GM12878 (cell line): ENCODE results near the gene SLC12A6. TPM values are rescaled to one million over a fixed set of nuclear protein-coding genes. Genes with fewer than 3 reads are reported as not detected.

Source experiments
- ATAC-seq: fragments of 200-7000 bp; cut with Tn5 transposase; 3 replicates; pipeline ENCODE4 v1.9.1; 2020; ENCODE audit warnings: mild to moderate bottlenecking, moderate library complexity
- BruUV-seq: library from RNA; stranded (reverse); fragments of 400-500 nt; replicated peaks from 2 replicates; lab custom pipeline; 2021; lab: Mats Ljungman, UMichigan
- CTCF ChIA-PET: fragments of 300-600 bp; sonication (Branson Sonifier 250); formaldehyde crosslinking; extraction: SDS; loops from one replicate; lab custom pipeline; 2021; ENCODE audit warnings: inconsistent platforms; lab: Yijun Ruan, JAX
- POLR2A ChIA-PET: fragments of 350-600 bp; formaldehyde crosslinking; extraction: SDS; loops from one replicate; lab custom pipeline; 2021; ENCODE audit warnings: inconsistent platforms; lab: Charles Lee
- RAD21 ChIA-PET: fragments of 300-600 bp; sonication (Branson Sonifier 250); formaldehyde crosslinking; loops from one replicate; lab custom pipeline; 2023; ENCODE audit warnings: antibody characterized with exemption; ENCODE audit not compliant: unreplicated experiment; lab: Charles Lee
- SMC1A ChIA-PET: fragments of 300-600 bp; sonication (Branson Sonifier 250); formaldehyde crosslinking; loops from one replicate; lab custom pipeline; 2023; ENCODE audit not compliant: unreplicated experiment, uncharacterized antibody; lab: Charles Lee
- DNase-seq: peaks from one replicate; pipeline ENCODE4 v3.0.0-alpha.2; 2011; ENCODE audit warnings: low read depth, low spot score
- FAIRE-seq: peaks from 3 replicates; lab custom pipeline; 2011; peaks lifted over from hg19 to GRCh38; lab: Jason Lieb, UNC
- H2AFZ ChIP-seq: 2 replicates; pipeline ENCODE4 v1.6.0; 2011; ENCODE audit warnings: low read depth, low read length, control low read depth; ENCODE audit not compliant: control insufficient read depth
- H3K27ac ChIP-seq: 2 replicates; pipeline ENCODE4 v1.5.1; 2011; ENCODE audit warnings: control low read depth; ENCODE audit not compliant: control insufficient read depth, insufficient read depth
- H3K27me3 ChIP-seq, 2 experiments: replicated peaks in 1 of 2; 2 replicates each; pipeline versions ENCODE4 v1.6.0 to v1.6.1; 2011; ENCODE audit warnings: low read length in 1 of 2; ENCODE audit not compliant: control insufficient read depth in 2 of 2, insufficient read depth in 2 of 2
- H3K36me3 ChIP-seq, 2 experiments: 2 replicates each; pipeline ENCODE4 v1.5.1; 2011; ENCODE audit warnings: low read length in 1 of 2; ENCODE audit not compliant: control insufficient read depth in 2 of 2, insufficient read depth in 2 of 2
- H3K4me1 ChIP-seq: 2 replicates; pipeline ENCODE4 v1.6.1; 2011; ENCODE audit warnings: mild to moderate bottlenecking, low read length, moderate library complexity, mixed read lengths; ENCODE audit not compliant: control insufficient read depth, insufficient read depth
- H3K4me2 ChIP-seq: 2 replicates; pipeline ENCODE4 v1.6.0; 2011; ENCODE audit warnings: control low read depth; ENCODE audit not compliant: control insufficient read depth, insufficient read depth
- H3K4me3 ChIP-seq: fragments of 200-600 bp; sonication (generic); 2 replicates; pipeline ENCODE4 v1.5.1; 2016
- H3K79me2 ChIP-seq: 2 replicates; pipeline ENCODE4 v1.6.0; 2011; ENCODE audit warnings: low read length; ENCODE audit not compliant: control insufficient read depth, insufficient read depth
- H3K9ac ChIP-seq: 2 replicates; pipeline ENCODE4 v1.8.0; 2011; ENCODE audit warnings: low read length, control low read depth, mixed read lengths; ENCODE audit not compliant: control insufficient read depth, insufficient read depth
- H3K9me3 ChIP-seq: replicated peaks from 3 replicates; pipeline ENCODE4 v1.5.1; 2011; ENCODE audit warnings: mild to moderate bottlenecking, low read length; ENCODE audit not compliant: control insufficient read depth, insufficient read depth
- H4K20me1 ChIP-seq: 2 replicates; pipeline ENCODE4 v1.6.0; 2011; ENCODE audit not compliant: control insufficient read depth, insufficient read depth
- E2F8 ChIP-seq: fragments of 450-650 bp; IDR thresholded peaks from 2 replicates; pipeline ENCODE4 v1.6.1; 2018; ENCODE audit warnings: mild to moderate bottlenecking, low read depth, moderate library complexity; ENCODE audit not compliant: partially characterized antibody
- EED ChIP-seq: sonication (generic); IDR thresholded peaks from 2 replicates; pipeline ENCODE4 v1.6.1; 2016; ENCODE audit warnings: antibody characterized with exemption, low read depth
- ETV6 ChIP-seq, 2 experiments: fragments of 450-650 bp in 1 of 2; IDR thresholded peaks in 1 of 2; conservative IDR thresholded peaks in 1 of 2; 2 replicates each; pipeline ENCODE4 v1.6.1; 2014; ENCODE audit warnings: antibody characterized with exemption in 1 of 2, borderline replicate concordance in 1 of 2, low read depth in 1 of 2, mild to moderate bottlenecking in 1 of 2, moderate library complexity in 1 of 2
- HSF1 ChIP-seq: fragments of 150-350 bp; IDR thresholded peaks from 2 replicates; pipeline ENCODE4 v1.6.1; 2014; ENCODE audit warnings: mild to moderate bottlenecking, low read depth, low read length
- IRF3 ChIP-seq: fragments of 450-650 bp; IDR thresholded peaks from 2 replicates; pipeline ENCODE4 v1.6.1; 2014; ENCODE audit warnings: mild to moderate bottlenecking
- PAX5 ChIP-seq: IDR thresholded peaks from 2 replicates; pipeline ENCODE4 v1.6.1; 2011; ENCODE audit warnings: low read depth, low read length, borderline replicate concordance
- SPI1 ChIP-seq: IDR thresholded peaks from 2 replicates; pipeline ENCODE4 v1.6.1; 2011; ENCODE audit warnings: low read depth, mild to moderate bottlenecking, low read length, moderate library complexity, borderline replicate concordance; ENCODE audit not compliant: insufficient read depth
- SUPT20H ChIP-seq: IDR thresholded peaks from 2 replicates; pipeline ENCODE4 v1.6.1; 2011; ENCODE audit warnings: low read depth, mild to moderate bottlenecking, low read length, moderate library complexity, borderline replicate concordance; ENCODE audit not compliant: control insufficient read depth
- ZBTB40 ChIP-seq: fragments of 450-650 bp; IDR thresholded peaks from 2 replicates; pipeline ENCODE4 v1.6.1; 2016; ENCODE audit warnings: mild to moderate bottlenecking, moderate library complexity, borderline replicate concordance
- ZNF217 ChIP-seq: fragments of 450-650 bp; IDR thresholded peaks from 2 replicates; pipeline ENCODE4 v1.6.1; 2017; ENCODE audit warnings: antibody characterized with exemption, mild to moderate bottlenecking
- WGBS: methylation state at CpG from one replicate; pipeline ENCODE4 v1.1.6; 2016; ENCODE audit warnings: low lambda C conversion rate; ENCODE audit not compliant: insufficient replicate concordance, insufficient coverage; ENCODE audit errors: missing lambda C conversion rate; 5-methylcytosine and 5-hydroxymethylcytosine counted together
- in situ Hi-C: fragments of 300-500 bp; cut with MboI; formaldehyde crosslinking; loops from 9 replicates; pipeline ENCODE4 v1.14.3; 2018; ENCODE audit warnings: mixed read lengths
- intact Hi-C: fragments of 100-400 bp; cut with micrococcal nuclease; formaldehyde crosslinking; loops from one replicate; pipeline ENCODE4 v1.14.2; 2022; ENCODE audit not compliant: unreplicated experiment
- polyA plus RNA-seq, 11 experiments: library from polyadenylated mRNA; depleted of rRNA in 4 of 11; unstranded in 6 of 11; stranded (reverse) in 5 of 11; fragments of >200 nt; fragmentation: Nextera tagmentation in 4 of 11; fragmentation: Illumina TruSeq in 1 of 11; extraction: Ambion mirVana in 4 of 11; extraction: Trizol in 1 of 11; gene quantifications; 1 replicate in 1 of 11; 2 replicates in 10 of 11; pipeline versions ENCODE4 v1.2.1 to v1.2.3, GENCODE V29; 2011 to 2016; ENCODE audit warnings: inconsistent platforms in 2 of 11, missing spikeins in 2 of 11, low read depth in 1 of 11
- total RNA-seq, 4 experiments: library from RNA; depleted of rRNA in 3 of 4; stranded (reverse); fragments of >200 nt in 3 of 4; fragmentation: Illumina TruSeq in 1 of 4; extraction: Trizol in 1 of 4; gene quantifications; 2 replicates each; pipeline versions ENCODE4 v1.2.1 to v1.2.3, GENCODE V29; 2013 to 2021

Gene SLC12A6
- total and polyA plus RNA-seq, 10 of the 15 experiments (the other 5 are each of a cell fraction or from before 2014, with no cell fraction given) = 4.7 to 94.4 (median 34.2) TPM

- CTCF ChIA-PET = interaction anchor here (0.9 to 4.5 kb wide), 4 partner anchors 22 to 98 kb away, joined by 3 to 26 read pairs (median 18); partner anchors contain the start of gene LPCAT4
- Histone ChIP-seq H3K27ac (no peak overlapping the region), H3K4me3 (no peak overlapping the region), H4K20me1 (no peaks in the 10 kb centered on the region), H3K9me3 (no peaks in the 10 kb centered on the region), H3K27me3 (no peaks in the 10 kb centered on the region)
- WGBS = 97% methylated on average over 3 of the region's 3 CpGs
- FAIRE-seq = no peak
- SMC1A ChIA-PET = interaction anchor here (1.0 to 7.9 kb wide), 5 partner anchors 13 to 98 kb away, joined by 4 to 89 read pairs (median 6); partner anchors contain the start of gene LPCAT4
- DNase-seq = no peak
- TF ChIP-seq EED (no peak), SPI1 (no peak), E2F8 (no peak), PAX5 (no peak), SUPT20H (no peak), IRF3 (no peak), ETV6 (conservative IDR thresholded peaks at IDR 0.05 in 1 of 2, IDR thresholded peaks at IDR 0.05 in 1 of 2; ENCODE audit: borderline replicate concordance in 1 of 2, low read depth in 1 of 2) (no peak), ZNF217 (no peak), HSF1 (no peak), ZBTB40 (no peak)
- TF ChIP-seq, all 136 proteins: peak for 0
- Histone ChIP-seq H3K9ac (no peak overlapping the region), H3K79me2 (peaks cover 56% of the 10 kb centered on the region), H3K4me1 (peaks cover 12% of the 10 kb centered on the region), H3K4me2 (no peak overlapping the region), H3K36me3 (peaks cover 0 to 5% of the 10 kb centered on the region in 2 experiments; a peak in 1 of 4 replicates), H2AFZ (no peak overlapping the region)
- no peak for ATAC-seq
- in situ Hi-C loops = no loop called here
- no TSS peak for BruUV-seq
- ChIA-PET RAD21 (interaction anchor here (1.4 to 5.1 kb wide), 3 partner anchors 12 to 28 kb away, joined by 3 to 57 read pairs (median 5); partner anchors contain the start of gene LPCAT4), POLR2A (interaction anchor here (0.6 to 1.0 kb wide), 2 partner anchors 11 to 12 kb away, joined by 3 to 6 read pairs; no protein-coding TSS in a partner anchor)
- intact Hi-C loops = loop anchor here (5.0 kb wide), 1 partner anchor 98 kb away; no protein-coding TSS in a partner anchor
Measured at GRCh38 chr15:34339946-34340345, 2.4 kb upstream of the SLC12A6 start.
